Fibroblast of skin of abdomen (primary cell): ENCODE data around the gene PCCA.
A peak's percentile ranks its signal among the peaks of the same experiment; 100 is the strongest.
"Not testable (repeated sequence)": the region's sequence is repeated elsewhere in the genome, so short reads cannot be mapped to it uniquely, and the experiment has no call there.

Experiments
- DNase-seq: peaks from one replicate; pipeline ENCODE4 v3.0.0-alpha.2; 2013

PCCA gene

GRCh38 chr13:100098445-100099116 is 9.7 kb downstream of the PCCA start:
- peak; percentile 12 for DNase-seq

- not testable (repeated sequence) for DNase-seq
Observed at GRCh38 chr13:100099117-100099445, 10.2 kb downstream of the PCCA start.

GRCh38 chr13:100100115-100100879 is 11.4 kb downstream of the PCCA start:
- DNase-seq = peak; percentile 21

- no peak for DNase-seq
Observed at GRCh38 chr13:100102042-100102441, 13.1 kb downstream of the PCCA start.

- no peak for DNase-seq
Observed at GRCh38 chr13:100106005-100106404, 17.1 kb downstream of the PCCA start.

- DNase-seq = no peak
Observed at GRCh38 chr13:100106705-100107104, 17.8 kb downstream of the PCCA start.

GRCh38 chr13:100108913-100109507 is 20.1 kb downstream of the PCCA start:
- DNase-seq = no peak

- no peak for DNase-seq
Observed at GRCh38 chr13:100110269-100110668, 21.4 kb downstream of the PCCA start.

GRCh38 chr13:100112186-100112838 is 23.4 kb downstream of the PCCA start:
- no peak for DNase-seq

- DNase-seq = no peak
Observed at GRCh38 chr13:100115693-100116254, 26.9 kb downstream of the PCCA start.

- peak; percentile 35 for DNase-seq
Observed at GRCh38 chr13:100124265-100124664, 35.4 kb downstream of the PCCA start.

- no peak for DNase-seq
Observed at GRCh38 chr13:100125946-100126345, 37.1 kb downstream of the PCCA start.

GRCh38 chr13:100128373-100128772 is 39.5 kb downstream of the PCCA start:
- DNase-seq = peak; percentile 66

GRCh38 chr13:100128838-100129237 is 39.9 kb downstream of the PCCA start:
- DNase-seq = no peak

- no peak for DNase-seq
Observed at GRCh38 chr13:100129605-100130004, 40.7 kb downstream of the PCCA start.

GRCh38 chr13:100130092-100130491 is 41.2 kb downstream of the PCCA start:
- DNase-seq = peak; percentile 16

GRCh38 chr13:100130930-100131511 is 42.1 kb downstream of the PCCA start:
- DNase-seq = no peak

GRCh38 chr13:100131863-100132574 is 43.1 kb downstream of the PCCA start:
- peak; percentile 89 for DNase-seq

GRCh38 chr13:100138859-100139491 is 50.1 kb downstream of the PCCA start:
- no peak for DNase-seq

- peak; percentile 64 for DNase-seq
Observed at GRCh38 chr13:100139817-100140216, 50.9 kb downstream of the PCCA start.

- no peak for DNase-seq
Observed at GRCh38 chr13:100140441-100140840, 51.5 kb downstream of the PCCA start.
